GM12878 (cell line): ENCODE data around the gene KLHL18. TPM values are rescaled to one million over a fixed set of nuclear protein-coding genes. Genes with fewer than 3 reads are reported as not detected.

ENCODE experiments used
- ATAC-seq: fragments of 200-7000 bp; cut with Tn5 transposase; 3 replicates; pipeline ENCODE4 v1.9.1; 2020; ENCODE audit warnings: mild to moderate bottlenecking, moderate library complexity
- BruUV-seq: library from RNA; stranded (reverse); fragments of 400-500 nt; replicated peaks from 2 replicates; lab custom pipeline; 2021; lab: Mats Ljungman, UMichigan
- CTCF ChIA-PET: fragments of 300-600 bp; sonication (Branson Sonifier 250); formaldehyde crosslinking; extraction: SDS; loops from one replicate; lab custom pipeline; 2021; ENCODE audit warnings: inconsistent platforms; lab: Yijun Ruan, JAX
- POLR2A ChIA-PET: fragments of 350-600 bp; formaldehyde crosslinking; extraction: SDS; loops from one replicate; lab custom pipeline; 2021; ENCODE audit warnings: inconsistent platforms; lab: Charles Lee
- RAD21 ChIA-PET: fragments of 300-600 bp; sonication (Branson Sonifier 250); formaldehyde crosslinking; loops from one replicate; lab custom pipeline; 2023; ENCODE audit warnings: antibody characterized with exemption; ENCODE audit not compliant: unreplicated experiment; lab: Charles Lee
- SMC1A ChIA-PET: fragments of 300-600 bp; sonication (Branson Sonifier 250); formaldehyde crosslinking; loops from one replicate; lab custom pipeline; 2023; ENCODE audit not compliant: unreplicated experiment, uncharacterized antibody; lab: Charles Lee
- DNase-seq: peaks from one replicate; pipeline ENCODE4 v3.0.0-alpha.2; 2011; ENCODE audit warnings: low read depth, low spot score
- FAIRE-seq: peaks from 3 replicates; lab custom pipeline; 2011; peaks lifted over from hg19 to GRCh38; lab: Jason Lieb, UNC
- H2AFZ ChIP-seq: 2 replicates; pipeline ENCODE4 v1.6.0; 2011; ENCODE audit warnings: low read depth, low read length, control low read depth; ENCODE audit not compliant: control insufficient read depth
- H3K27ac ChIP-seq: 2 replicates; pipeline ENCODE4 v1.5.1; 2011; ENCODE audit warnings: control low read depth; ENCODE audit not compliant: control insufficient read depth, insufficient read depth
- H3K27me3 ChIP-seq, 2 experiments: replicated peaks in 1 of 2; 2 replicates each; pipeline versions ENCODE4 v1.6.0 to v1.6.1; 2011; ENCODE audit warnings: low read length in 1 of 2; ENCODE audit not compliant: control insufficient read depth in 2 of 2, insufficient read depth in 2 of 2
- H3K36me3 ChIP-seq, 2 experiments: 2 replicates each; pipeline ENCODE4 v1.5.1; 2011; ENCODE audit warnings: low read length in 1 of 2; ENCODE audit not compliant: control insufficient read depth in 2 of 2, insufficient read depth in 2 of 2
- H3K4me1 ChIP-seq: 2 replicates; pipeline ENCODE4 v1.6.1; 2011; ENCODE audit warnings: mild to moderate bottlenecking, low read length, moderate library complexity, mixed read lengths; ENCODE audit not compliant: control insufficient read depth, insufficient read depth
- H3K4me2 ChIP-seq: 2 replicates; pipeline ENCODE4 v1.6.0; 2011; ENCODE audit warnings: control low read depth; ENCODE audit not compliant: control insufficient read depth, insufficient read depth
- H3K4me3 ChIP-seq: fragments of 200-600 bp; sonication (generic); 2 replicates; pipeline ENCODE4 v1.5.1; 2016
- H3K79me2 ChIP-seq: 2 replicates; pipeline ENCODE4 v1.6.0; 2011; ENCODE audit warnings: low read length; ENCODE audit not compliant: control insufficient read depth, insufficient read depth
- H3K9ac ChIP-seq: 2 replicates; pipeline ENCODE4 v1.8.0; 2011; ENCODE audit warnings: low read length, control low read depth, mixed read lengths; ENCODE audit not compliant: control insufficient read depth, insufficient read depth
- H3K9me3 ChIP-seq: replicated peaks from 3 replicates; pipeline ENCODE4 v1.5.1; 2011; ENCODE audit warnings: mild to moderate bottlenecking, low read length; ENCODE audit not compliant: control insufficient read depth, insufficient read depth
- H4K20me1 ChIP-seq: 2 replicates; pipeline ENCODE4 v1.6.0; 2011; ENCODE audit not compliant: control insufficient read depth, insufficient read depth
- BMI1 ChIP-seq: fragments of 450-650 bp; IDR thresholded peaks from 2 replicates; pipeline ENCODE4 v1.6.1; 2016; ENCODE audit warnings: mild to moderate bottlenecking, moderate library complexity, borderline replicate concordance
- EP300 ChIP-seq, 2 experiments: fragments of 150-350 bp in 1 of 2; IDR thresholded peaks; 2 replicates each; pipeline ENCODE4 v1.6.1; 2011 to 2012; ENCODE audit warnings: low read depth in 2 of 2, low read length in 2 of 2, borderline replicate concordance in 1 of 2, improper control_type of control experiment in 1 of 2, inconsistent platforms in 1 of 2; ENCODE audit not compliant: control insufficient read depth in 1 of 2
- ESRRA ChIP-seq: IDR thresholded peaks from 2 replicates; pipeline ENCODE4 v1.6.1; 2012; ENCODE audit warnings: mild to moderate bottlenecking, low read length, improper control_type of control experiment
- MLLT1 ChIP-seq: fragments of 450-650 bp; IDR thresholded peaks from 2 replicates; pipeline ENCODE4 v1.6.1; 2016; ENCODE audit warnings: mild to moderate bottlenecking
- POLR2AphosphoS5 ChIP-seq: IDR thresholded peaks from 2 replicates; pipeline ENCODE4 v1.6.1; 2011; ENCODE audit warnings: mild to moderate bottlenecking, low read length, inconsistent platforms
- RELA ChIP-seq: fragments of 450-650 bp; IDR thresholded peaks from 2 replicates; pipeline ENCODE4 v1.8.0; 2014; ENCODE audit warnings: borderline replicate concordance; ENCODE audit not compliant: partially characterized antibody
- SPI1 ChIP-seq: IDR thresholded peaks from 2 replicates; pipeline ENCODE4 v1.6.1; 2011; ENCODE audit warnings: low read depth, mild to moderate bottlenecking, low read length, moderate library complexity, borderline replicate concordance; ENCODE audit not compliant: insufficient read depth
- TAF1 ChIP-seq: IDR thresholded peaks from 2 replicates; pipeline ENCODE4 v1.6.1; 2011; ENCODE audit warnings: mild to moderate bottlenecking, low read depth, low read length, borderline replicate concordance
- TBL1XR1 ChIP-seq: IDR thresholded peaks from 2 replicates; pipeline ENCODE4 v1.6.1; 2012; ENCODE audit warnings: low read depth, low read length, improper control_type of control experiment
- YY1 ChIP-seq: IDR thresholded peaks from 2 replicates; pipeline ENCODE4 v1.6.1; 2011; ENCODE audit warnings: low read depth, mild to moderate bottlenecking, low read length
- ZBTB33 ChIP-seq: fragments of 450-650 bp; IDR thresholded peaks from 2 replicates; pipeline ENCODE4 v1.6.1; 2017; ENCODE audit warnings: mild to moderate bottlenecking
- ZNF384 ChIP-seq: IDR thresholded peaks from 2 replicates; pipeline ENCODE4 v1.6.1; 2012; ENCODE audit warnings: low read depth, mild to moderate bottlenecking, low read length, improper control_type of control experiment, borderline replicate concordance
- WGBS: methylation state at CpG from one replicate; pipeline ENCODE4 v1.1.6; 2016; ENCODE audit warnings: low lambda C conversion rate; ENCODE audit not compliant: insufficient replicate concordance, insufficient coverage; ENCODE audit errors: missing lambda C conversion rate; 5-methylcytosine and 5-hydroxymethylcytosine counted together
- in situ Hi-C: fragments of 300-500 bp; cut with MboI; formaldehyde crosslinking; loops from 9 replicates; pipeline ENCODE4 v1.14.3; 2018; ENCODE audit warnings: mixed read lengths
- intact Hi-C: fragments of 100-400 bp; cut with micrococcal nuclease; formaldehyde crosslinking; loops from one replicate; pipeline ENCODE4 v1.14.2; 2022; ENCODE audit not compliant: unreplicated experiment
- polyA plus RNA-seq, 11 experiments: library from polyadenylated mRNA; depleted of rRNA in 4 of 11; unstranded in 6 of 11; stranded (reverse) in 5 of 11; fragments of >200 nt; fragmentation: Nextera tagmentation in 4 of 11; fragmentation: Illumina TruSeq in 1 of 11; extraction: Ambion mirVana in 4 of 11; extraction: Trizol in 1 of 11; gene quantifications; 1 replicate in 1 of 11; 2 replicates in 10 of 11; pipeline versions ENCODE4 v1.2.1 to v1.2.3, GENCODE V29; 2011 to 2016; ENCODE audit warnings: inconsistent platforms in 2 of 11, missing spikeins in 2 of 11, low read depth in 1 of 11
- total RNA-seq, 4 experiments: library from RNA; depleted of rRNA in 3 of 4; stranded (reverse); fragments of >200 nt in 3 of 4; fragmentation: Illumina TruSeq in 1 of 4; extraction: Trizol in 1 of 4; gene quantifications; 2 replicates each; pipeline versions ENCODE4 v1.2.1 to v1.2.3, GENCODE V29; 2013 to 2021

Gene KLHL18
- total and polyA plus RNA-seq, 10 of the 15 experiments (the other 5 are each of a cell fraction or from before 2014, with no cell fraction given), result 24.0 to 69.8 (median 51.7) TPM

- CTCF ChIA-PET, result no interaction called here
- no peaks in the 10 kb centered on the region for H3K79me2 ChIP-seq
- H3K27ac ChIP-seq, result no peak overlapping the region
- TF ChIP-seq SPI1, result no peak
- no peak for TF ChIP-seq BMI1
- TF ChIP-seq TAF1, result no peak
- no peak for TF ChIP-seq ESRRA
- no peak for TF ChIP-seq ZBTB33
- no peak for TF ChIP-seq ZNF384
- TF ChIP-seq POLR2AphosphoS5, result no peak
- no peak for TF ChIP-seq MLLT1
- no peak for TF ChIP-seq EP300 (IDR thresholded peaks at IDR 0.05; ENCODE audit: borderline replicate concordance in 1 of 2, control insufficient read depth in 1 of 2, low read depth in 2 of 2, low read length in 2 of 2)
- no peak for TF ChIP-seq YY1
- TF ChIP-seq RELA, result no peak
- TF ChIP-seq TBL1XR1, result no peak
- H3K4me3 ChIP-seq, result no peak overlapping the region
- H2AFZ ChIP-seq, result no peak overlapping the region
- POLR2A ChIA-PET, result no interaction called here
- no peak overlapping the region for H3K4me2 ChIP-seq
- WGBS, result 82% methylated on average over 3 of the region's 3 CpGs
- H4K20me1 ChIP-seq, result no peaks in the 10 kb centered on the region
- in situ Hi-C loops, result no loop called here
- intact Hi-C loops, result no loop called here
- no peak for FAIRE-seq
- H3K36me3 ChIP-seq, result no peaks in the 10 kb centered on the region
- RAD21 ChIA-PET, result no interaction called here
- no peak overlapping the region for H3K9ac ChIP-seq
- BruUV-seq, result no TSS peak
- DNase-seq, result no peak
- H3K27me3 ChIP-seq, result no peaks in the 10 kb centered on the region
- ATAC-seq, result no peak
- H3K4me1 ChIP-seq, result no peaks in the 10 kb centered on the region
- no peaks in the 10 kb centered on the region for H3K9me3 ChIP-seq
- SMC1A ChIA-PET, result interaction anchor here (0.6 kb wide), 1 partner anchor 81 kb away, joined by 4 read pairs; no protein-coding TSS in a partner anchor
Measured at GRCh38 chr3:47259114-47259513, 23.6 kb upstream of the KLHL18 start.
